T-helper 1 cell treated with Interleukin-12 subunit alpha and Interleukin-12 subunit beta and Interleukin-4 antibody, amounts not matched to agents 30 μg/mL and 1 μg/mL, for 36 hours (primary cell): Measurements from ENCODE around the gene NENF.

Source experiments
- H3K27ac Mint-ChIP-seq: one replicate; pipeline ENCODE4 v1.8.0; 2021; ENCODE audit warnings: mild to moderate bottlenecking, mixed read lengths
- H3K27me3 Mint-ChIP-seq: one replicate; pipeline ENCODE4 v1.8.0; 2021; ENCODE audit warnings: low read depth, mixed read lengths
- H3K36me3 Mint-ChIP-seq: one replicate; pipeline ENCODE4 v1.8.0; 2021; ENCODE audit warnings: low read depth, mixed read lengths
- H3K4me1 Mint-ChIP-seq: one replicate; pipeline ENCODE4 v1.8.0; 2021; ENCODE audit warnings: low read depth, mixed read lengths
- H3K4me3 Mint-ChIP-seq: one replicate; pipeline ENCODE4 v1.8.0; 2021; ENCODE audit warnings: mild to moderate bottlenecking, moderate library complexity, mixed read lengths
- H3K9me3 Mint-ChIP-seq: one replicate; pipeline ENCODE4 v1.8.0; 2021; ENCODE audit warnings: mixed read lengths

The NENF gene

DNA sequence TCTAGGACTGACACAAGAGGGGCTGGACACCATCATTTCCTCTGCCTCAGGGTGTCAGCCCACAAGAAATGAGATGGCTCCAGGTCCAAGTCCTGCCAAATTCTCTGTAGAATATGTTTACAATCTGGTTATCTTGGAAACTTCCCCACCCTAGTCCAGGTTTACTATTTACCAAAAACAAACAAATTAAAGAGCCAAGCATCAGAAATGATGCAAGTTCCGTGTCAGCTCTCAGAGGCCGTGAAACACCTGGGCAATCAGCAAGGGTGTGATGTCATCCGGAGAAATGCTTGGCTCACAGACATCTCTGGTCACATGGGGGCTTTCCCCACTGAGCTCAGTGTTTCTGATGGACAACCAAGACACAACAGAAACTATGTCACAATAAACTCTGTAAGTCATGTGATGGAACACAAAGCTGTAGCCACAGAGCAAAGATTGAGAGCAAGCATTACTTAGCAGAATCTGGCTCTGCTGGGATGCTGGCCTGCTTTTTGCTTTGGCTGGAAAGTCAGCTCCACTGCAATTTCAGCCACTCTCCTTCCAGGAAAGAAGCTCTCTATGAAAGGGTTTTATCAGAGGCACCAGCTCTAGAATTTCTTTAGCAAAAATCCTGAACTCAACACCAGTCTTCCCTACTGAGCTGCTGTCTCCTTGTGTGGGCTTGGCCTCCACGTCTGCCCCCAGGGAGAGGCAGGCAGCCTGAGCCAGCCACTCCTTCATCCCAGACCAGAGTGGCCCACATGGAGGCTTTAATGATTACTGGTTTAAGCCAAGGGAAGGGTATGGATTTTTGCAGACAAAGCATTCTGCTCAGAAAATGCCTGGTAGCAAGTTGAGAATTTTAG lies 55.9 kb downstream of the NENF start:
- no peak overlapping the region for H3K27ac Mint-ChIP-seq
- H3K4me3 Mint-ChIP-seq: no peak overlapping the region
- peaks cover 11% of the 10 kb centered on the region for H3K27me3 Mint-ChIP-seq
- H3K4me1 Mint-ChIP-seq: peaks cover 2% of the 10 kb centered on the region
- no peaks in the 10 kb centered on the region for H3K9me3 Mint-ChIP-seq
- H3K36me3 Mint-ChIP-seq: no peaks in the 10 kb centered on the region

DNA sequence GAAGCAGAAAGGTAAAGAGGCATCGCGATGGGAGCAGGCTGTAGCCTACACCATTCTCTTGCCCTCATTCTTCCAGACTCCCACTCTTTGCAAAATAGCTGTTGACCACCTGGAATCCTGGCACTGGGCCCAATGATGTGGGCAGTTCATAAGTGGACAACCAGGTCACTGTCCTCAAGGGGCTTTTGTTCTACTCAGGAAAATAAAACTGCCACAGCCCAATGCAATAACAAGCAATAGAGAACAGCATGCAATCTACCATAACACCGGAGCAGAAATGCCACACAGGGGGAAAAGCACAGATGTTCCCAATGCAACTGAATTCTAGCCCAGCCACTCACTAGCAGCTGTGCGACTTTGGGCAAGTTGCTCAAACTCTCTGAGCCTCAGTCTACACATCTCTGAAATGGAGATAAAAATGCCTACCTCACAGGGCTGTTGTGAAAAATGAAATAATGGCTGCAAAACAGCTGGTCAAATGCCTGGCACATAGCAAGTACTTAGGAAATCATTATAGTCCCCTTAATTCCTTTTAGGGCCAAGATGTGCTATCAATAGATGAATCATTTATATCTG lies 56.7 kb downstream of the NENF start:
- H3K9me3 Mint-ChIP-seq: no peaks in the 10 kb centered on the region

DNA sequence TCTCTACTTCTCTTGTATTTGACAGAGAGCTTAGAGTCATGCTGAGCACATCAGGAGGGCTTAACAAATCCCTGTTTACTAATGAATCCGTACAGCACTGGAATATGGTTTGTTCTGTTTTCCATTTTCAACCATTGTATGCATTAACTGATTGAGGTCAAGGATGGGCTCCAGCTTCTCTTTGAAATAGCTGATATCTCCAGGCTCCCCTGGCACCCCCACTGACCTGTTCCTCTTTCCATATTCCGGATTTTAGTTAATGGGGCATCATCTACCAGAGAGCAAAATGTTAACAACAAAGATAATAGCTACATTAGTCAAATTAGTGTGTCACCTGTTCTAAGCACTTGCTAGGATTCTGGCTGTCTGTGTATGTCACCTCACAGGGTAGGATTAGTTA lies 57.6 kb downstream of the NENF start:
- no peak overlapping the region for H3K4me3 Mint-ChIP-seq
- H3K27ac Mint-ChIP-seq: no peak overlapping the region
- H3K36me3 Mint-ChIP-seq: no peaks in the 10 kb centered on the region
- H3K4me1 Mint-ChIP-seq: peaks cover 2% of the 10 kb centered on the region
- peaks cover 11% of the 10 kb centered on the region for H3K27me3 Mint-ChIP-seq
- no peaks in the 10 kb centered on the region for H3K9me3 Mint-ChIP-seq

More for the DNA sequence above, 56.7 kb downstream of the NENF start:
- Mint-ChIP-seq H3K27ac (no peak overlapping the region), H3K27me3 (peaks cover 8% of the 10 kb centered on the region), H3K36me3 (no peaks in the 10 kb centered on the region), H3K4me1 (peaks cover 2% of the 10 kb centered on the region), H3K4me3 (no peak overlapping the region)

DNA sequence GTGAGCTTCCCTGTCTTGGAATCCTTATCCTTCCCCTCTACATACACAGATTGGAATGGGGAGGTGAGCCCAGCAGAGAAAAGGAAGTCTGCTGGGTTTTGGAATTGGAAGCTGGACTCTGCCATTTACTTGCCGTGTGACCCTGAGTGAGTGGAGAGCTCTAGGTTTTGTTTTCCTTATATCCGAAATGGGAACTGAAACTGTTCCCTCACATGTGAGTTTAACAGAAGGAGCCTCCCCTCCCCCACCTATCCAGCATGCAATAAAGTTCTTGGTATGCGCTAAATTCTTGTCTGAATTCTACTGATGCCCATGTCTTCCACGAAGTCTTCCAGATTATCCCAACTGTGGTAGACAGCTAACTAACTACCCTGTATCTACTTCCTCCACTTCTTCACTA lies 58.7 kb downstream of the NENF start:
- Mint-ChIP-seq H3K4me1 (peaks cover 2% of the 10 kb centered on the region), H3K4me3 (no peak overlapping the region), H3K27me3 (peaks cover 12% of the 10 kb centered on the region), H3K27ac (no peak overlapping the region), H3K36me3 (no peaks in the 10 kb centered on the region), H3K9me3 (no peaks in the 10 kb centered on the region)
